HL-60 (cell line): ENCODE data around the gene TAS2R16.

Experiments used
- CTCF ChIP-seq: IDR thresholded peaks from one replicate; pipeline ENCODE4 v1.5.1; 2011; ENCODE audit warnings: low read length, control low read depth, inconsistent platforms; ENCODE audit not compliant: insufficient read depth
- GABPA ChIP-seq: IDR thresholded peaks from 2 replicates; pipeline ENCODE4 v1.6.1; 2012; ENCODE audit warnings: low read depth

- TF ChIP-seq CTCF (no peak), GABPA (no peak)
Observed at GRCh38 chr7:122972056-122972455, 23.4 kb downstream of the TAS2R16 start.
